Stromal cell of bone marrow (primary cell): ENCODE data around the gene TMCO6.
"Not testable (repeated sequence)": the region's sequence is repeated elsewhere in the genome, so short reads cannot be mapped to it uniquely, and the experiment has no call there.

Experiments
- DNase-seq: peaks from one replicate; pipeline ENCODE4 v3.0.0-alpha.2; 2012; ENCODE audit warnings: low read depth

TMCO6 gene

GRCh38 chr5:140630292-140631035, 8.8 kb upstream of the TMCO6 start:
- no peak for DNase-seq

- no peak for DNase-seq
Observed at GRCh38 chr5:140631036-140631417, 8.2 kb upstream of the TMCO6 start.

- DNase-seq = no peak
Observed at GRCh38 chr5:140631831-140632365, 7.4 kb upstream of the TMCO6 start.

GRCh38 chr5:140632366-140633020, 6.8 kb upstream of the TMCO6 start:
- DNase-seq = no peak

GRCh38 chr5:140633021-140633471, 6.2 kb upstream of the TMCO6 start, which contains the start of gene CD14:
Gene CD14 (minus strand): TSS chr5:140633175. CDS start chr5:140633071, 104 bp downstream.
- DNase-seq = no peak

GRCh38 chr5:140633501-140633900, 5.8 kb upstream of the TMCO6 start:
- no peak for DNase-seq

GRCh38 chr5:140634103-140634502, 5.1 kb upstream of the TMCO6 start:
- no peak for DNase-seq

GRCh38 chr5:140635291-140636257, 3.7 kb upstream of the TMCO6 start:
- no peak for DNase-seq

GRCh38 chr5:140637371-140638100, 1.7 kb upstream of the TMCO6 start:
- no peak for DNase-seq

- DNase-seq = not testable (repeated sequence)
Observed at GRCh38 chr5:140638898-140639147, 428 bp upstream of the TMCO6 start.

GRCh38 chr5:140641716-140642115, 2.5 kb downstream of the TMCO6 start:
- no peak for DNase-seq

- peak; percentile 53 for DNase-seq
Observed at GRCh38 chr5:140642718-140643117, 3.5 kb downstream of the TMCO6 start.

- DNase-seq = no peak
Observed at GRCh38 chr5:140647042-140647419, 7.8 kb downstream of the TMCO6 start.

GRCh38 chr5:140658870-140659269, 19.6 kb downstream of the TMCO6 start:
- DNase-seq = no peak

GRCh38 chr5:140660371-140660770, 21.1 kb downstream of the TMCO6 start:
- not testable (repeated sequence) for DNase-seq

- DNase-seq = no peak
Observed at GRCh38 chr5:140664030-140664358, 24.7 kb downstream of the TMCO6 start.

GRCh38 chr5:140664359-140665119, 25.3 kb downstream of the TMCO6 start, which contains the start of gene WDR55:
Gene WDR55 (plus strand): TSS chr5:140664904. CDS start chr5:140664913, 9 bp downstream.
- peak; percentile 85 for DNase-seq

- not testable (repeated sequence) for DNase-seq
Observed at GRCh38 chr5:140671035-140671434, 31.8 kb downstream of the TMCO6 start.

- no peak for DNase-seq
Observed at GRCh38 chr5:140671472-140672125, 32.3 kb downstream of the TMCO6 start.

- no peak for DNase-seq
Observed at GRCh38 chr5:140672455-140673186, 33.4 kb downstream of the TMCO6 start.
